Loucy (cell line): ENCODE results near the gene CLEC16A.

ENCODE experiments used
- H2AFZ ChIP-seq: fragments of 200-600 bp; sonication (generic); 2 replicates; pipeline ENCODE4 v1.6.0; 2016; ENCODE audit warnings: antibody characterized with exemption, mild to moderate bottlenecking, low read length, moderate library complexity
- H3F3A ChIP-seq: fragments of 200-600 bp; 2 replicates; pipeline ENCODE4 v1.6.0; 2016; ENCODE audit warnings: antibody characterized with exemption, low read depth, mild to moderate bottlenecking
- H3K27me3 ChIP-seq: fragments of 200-600 bp; sonication (generic); 2 replicates; pipeline ENCODE4 v1.6.1; 2014; ENCODE audit warnings: low read length, mild to moderate bottlenecking; ENCODE audit not compliant: insufficient read depth, poor library complexity, severe bottlenecking
- H3K36me3 ChIP-seq: fragments of 200-600 bp; sonication (generic); 2 replicates; pipeline ENCODE4 v1.6.1; 2016; ENCODE audit warnings: low read length; ENCODE audit not compliant: insufficient read depth
- H3K4me1 ChIP-seq: fragments of 200-600 bp; sonication (generic); 2 replicates; pipeline ENCODE4 v1.5.1; 2014; ENCODE audit warnings: low read length, mild to moderate bottlenecking; ENCODE audit not compliant: insufficient read depth, poor library complexity, severe bottlenecking
- H3K4me2 ChIP-seq: fragments of 200-600 bp; sonication (generic); 2 replicates; pipeline ENCODE4 v1.6.0; 2014; ENCODE audit warnings: antibody characterized with exemption, low read length, low read depth, mild to moderate bottlenecking; ENCODE audit not compliant: poor library complexity, severe bottlenecking
- H3K4me3 ChIP-seq: fragments of 200-600 bp; sonication (generic); 2 replicates; pipeline ENCODE4 v1.5.1; 2014; ENCODE audit warnings: low read length, mild to moderate bottlenecking, mixed read lengths; ENCODE audit not compliant: poor library complexity, severe bottlenecking
- H3K79me2 ChIP-seq: fragments of 200-600 bp; sonication (generic); 2 replicates; pipeline ENCODE4 v1.6.1; 2014; ENCODE audit warnings: low read length; ENCODE audit not compliant: insufficient read depth
- H3K9ac ChIP-seq: fragments of 200-600 bp; sonication (generic); 2 replicates; pipeline ENCODE4 v1.6.0; 2014; ENCODE audit warnings: mild to moderate bottlenecking, low read depth, low read length, moderate library complexity; ENCODE audit not compliant: poor library complexity, severe bottlenecking
- H3K9me2 ChIP-seq: fragments of 200-600 bp; sonication (generic); replicated peaks from 2 replicates; pipeline ENCODE4 v1.6.1; 2016; ENCODE audit warnings: low read depth, low read length, mixed read lengths
- H3K9me3 ChIP-seq: fragments of 200-600 bp; sonication (generic); 2 replicates; pipeline ENCODE4 v1.6.1; 2014; ENCODE audit warnings: mild to moderate bottlenecking, antibody characterized with exemption, low read length, low read depth; ENCODE audit not compliant: insufficient read depth
- H4K20me1 ChIP-seq: fragments of 200-600 bp; sonication (generic); 2 replicates; pipeline ENCODE4 v1.6.0; 2014; ENCODE audit warnings: antibody characterized with exemption, low read length, mild to moderate bottlenecking; ENCODE audit not compliant: insufficient read depth, poor library complexity, severe bottlenecking
- CTCF ChIP-seq: fragments of 200-600 bp; sonication (generic); conservative IDR thresholded peaks from 2 replicates; pipeline ENCODE4 v1.5.1; 2014; ENCODE audit warnings: mild to moderate bottlenecking, antibody characterized with exemption, low read length
- EZH2phosphoT487 ChIP-seq: fragments of 200-600 bp; IDR thresholded peaks from 2 replicates; pipeline ENCODE4 v1.6.1; 2018; ENCODE audit warnings: antibody characterized with exemption, mild to moderate bottlenecking, moderate library complexity, borderline replicate concordance

CLEC16A gene

GRCh38 chr16:10990378-10990777 lies 46.0 kb downstream of the CLEC16A start:
- H2AFZ ChIP-seq, result no peak overlapping the region
- no peaks in the 10 kb centered on the region for H3K9me2 ChIP-seq
- no peaks in the 10 kb centered on the region for H3K9me3 ChIP-seq
- no peak for TF ChIP-seq EZH2phosphoT487
- no peak for TF ChIP-seq CTCF
- no peaks in the 10 kb centered on the region for H4K20me1 ChIP-seq
- H3K9ac ChIP-seq, result no peak overlapping the region
- H3K36me3 ChIP-seq, result peaks cover 6% of the 10 kb centered on the region; the same call in 1 of the 2 replicates
- H3K4me2 ChIP-seq, result no peak overlapping the region
- no peaks in the 10 kb centered on the region for H3K79me2 ChIP-seq
- H3F3A ChIP-seq, result no peaks in the 10 kb centered on the region
- H3K4me1 ChIP-seq, result peaks cover 11% of the 10 kb centered on the region
- H3K4me3 ChIP-seq, result no peak overlapping the region
- no peaks in the 10 kb centered on the region for H3K27me3 ChIP-seq

- TF ChIP-seq CTCF (no peak), EZH2phosphoT487 (no peak)
- Histone ChIP-seq H3K9me3 (no peaks in the 10 kb centered on the region), H3K4me3 (no peak overlapping the region), H3K27me3 (no peaks in the 10 kb centered on the region), H3K4me1 (peaks cover 11% of the 10 kb centered on the region), H3K9ac (no peak overlapping the region), H3K4me2 (no peak overlapping the region), H3K36me3 (peaks cover 6% of the 10 kb centered on the region; the same call in 1 of the 2 replicates), H4K20me1 (no peaks in the 10 kb centered on the region), H2AFZ (no peak overlapping the region), H3K9me2 (no peaks in the 10 kb centered on the region), H3K79me2 (no peaks in the 10 kb centered on the region), H3F3A (no peaks in the 10 kb centered on the region)
Observed at GRCh38 chr16:10992112-10992511, 47.7 kb downstream of the CLEC16A start.

GRCh38 chr16:10992797-10993196 lies 48.4 kb downstream of the CLEC16A start:
- no peaks in the 10 kb centered on the region for H4K20me1 ChIP-seq
- no peaks in the 10 kb centered on the region for H3K27me3 ChIP-seq
- H3K9me2 ChIP-seq, result no peaks in the 10 kb centered on the region
- H2AFZ ChIP-seq, result no peak overlapping the region
- TF ChIP-seq CTCF (no peak), EZH2phosphoT487 (no peak)
- peaks cover 6% of the 10 kb centered on the region; the same call in 1 of the 2 replicates for H3K36me3 ChIP-seq
- H3K4me3 ChIP-seq, result no peak overlapping the region
- H3K9me3 ChIP-seq, result no peaks in the 10 kb centered on the region
- H3K9ac ChIP-seq, result no peak overlapping the region
- no peak overlapping the region for H3K4me2 ChIP-seq
- no peaks in the 10 kb centered on the region for H3K79me2 ChIP-seq
- peaks cover 5% of the 10 kb centered on the region for H3K4me1 ChIP-seq
- H3F3A ChIP-seq, result no peaks in the 10 kb centered on the region
